GM21619 (cell line): ENCODE results near the gene CCDC183.
"Not testable (repeated sequence)": the region's sequence is repeated elsewhere in the genome, so short reads cannot be mapped to it uniquely, and the experiment has no call there.

Source experiments
- ATAC-seq: cut with Tn5 transposase; IDR thresholded peaks from one replicate; pipeline ENCODE4 v1.9.1; 2021; ENCODE audit not compliant: unreplicated experiment

The CCDC183 gene

GRCh38 chr9:136823136-136824046 lies 27.3 kb downstream of the CCDC183 start:
- no peak for ATAC-seq

DNA sequence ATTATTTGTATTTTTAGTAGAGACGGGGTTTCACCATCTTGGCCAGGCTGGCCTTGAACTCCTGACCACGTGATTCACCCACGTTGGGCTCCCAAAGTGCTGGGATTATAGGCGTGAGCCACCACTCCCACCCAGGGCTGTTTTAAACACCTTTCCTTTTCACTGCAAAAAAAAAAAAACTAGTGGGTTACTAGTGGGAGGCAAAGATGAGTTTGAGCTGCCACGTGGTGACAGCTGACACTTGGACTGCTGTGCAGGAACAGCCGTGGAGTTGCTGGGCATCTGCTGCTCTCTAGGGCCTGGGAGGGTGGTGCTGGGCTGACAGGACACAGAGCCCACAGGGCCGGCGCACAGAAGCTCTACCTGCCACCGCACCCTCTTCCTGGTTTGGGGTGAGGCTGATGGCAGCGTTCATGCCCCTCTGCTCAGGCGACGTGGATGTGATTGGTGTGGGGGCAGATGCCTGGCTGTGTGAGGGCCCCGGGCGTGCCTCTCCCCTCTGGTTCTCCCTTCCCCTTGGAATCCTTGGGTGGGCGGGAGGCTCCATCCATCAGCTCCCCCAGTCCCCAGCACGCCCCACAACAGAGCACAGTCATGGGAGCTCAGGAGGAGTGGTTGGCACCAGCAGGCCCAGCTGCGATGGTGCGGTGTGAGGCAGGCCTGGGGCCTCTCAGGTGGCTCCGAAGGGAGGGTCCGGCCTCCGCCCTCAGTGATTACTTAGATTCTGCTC lies 28.5 kb downstream of the CCDC183 start:
- ATAC-seq = no peak

- no peak for ATAC-seq
These were observed 29.4 kb downstream of the CCDC183 start for GRCh38 chr9:136825295-136826187.

DNA sequence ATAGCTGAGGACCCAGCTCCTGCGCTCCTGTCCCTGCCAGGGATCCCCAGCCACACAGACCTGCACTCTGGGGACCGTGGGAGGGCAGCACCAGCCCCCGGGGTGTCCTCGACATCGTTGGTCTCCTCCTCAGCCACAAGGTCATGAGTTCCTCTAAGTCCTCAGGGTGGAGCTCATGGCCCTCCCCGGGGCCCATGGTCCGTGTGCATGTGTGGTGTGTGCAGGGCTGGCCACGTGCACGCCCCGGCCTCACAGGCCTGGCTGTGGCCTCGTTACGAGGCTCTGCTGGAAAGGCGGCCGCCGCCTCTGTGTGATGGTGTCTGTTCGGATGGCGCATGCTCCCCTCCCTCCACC lies 30.0 kb downstream of the CCDC183 start:
- ATAC-seq = no peak

DNA sequence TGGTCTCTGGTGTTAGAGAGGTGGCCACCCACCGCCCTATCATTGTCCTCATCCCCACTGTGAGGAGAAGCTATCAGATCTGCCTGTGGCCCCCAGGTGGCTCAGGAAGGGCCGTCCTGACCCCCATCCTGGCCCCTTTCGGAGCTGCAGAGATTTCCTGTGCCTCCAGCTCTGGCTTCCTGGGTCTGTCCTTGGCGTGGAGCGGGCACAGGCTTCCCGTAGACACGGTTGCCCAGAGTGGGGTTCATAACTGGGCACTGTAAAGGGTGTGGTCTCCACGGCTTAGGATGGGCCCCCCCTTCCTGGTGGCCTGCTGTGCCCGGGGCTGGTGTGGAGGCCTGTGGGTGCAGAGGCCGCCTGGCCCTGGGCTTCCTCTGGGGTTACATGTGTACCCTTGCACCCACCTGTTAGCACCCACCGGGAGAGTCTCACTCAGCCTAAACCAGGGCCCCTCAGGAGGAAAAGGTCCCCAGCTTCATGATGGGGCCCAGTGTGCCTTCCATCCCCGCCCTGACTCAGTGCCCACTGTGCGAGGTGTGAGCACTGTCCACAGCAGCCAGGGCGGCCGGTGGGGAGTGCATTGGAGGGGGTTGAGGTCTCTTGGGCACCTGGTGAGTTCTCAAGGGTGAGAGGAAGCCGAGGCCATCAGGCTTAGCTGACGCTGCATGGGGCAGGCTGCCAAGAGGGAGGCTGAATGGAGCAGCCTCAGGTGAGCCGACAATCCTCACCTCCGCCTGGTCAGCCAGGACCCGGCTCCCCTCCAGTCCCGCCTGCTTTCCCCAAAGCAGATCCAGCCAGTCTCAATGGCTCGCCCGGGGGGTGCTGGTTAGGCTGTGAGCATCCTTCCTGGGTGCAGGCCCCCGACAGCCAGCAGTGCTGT lies 30.8 kb downstream of the CCDC183 start:
- ATAC-seq = no peak

DNA sequence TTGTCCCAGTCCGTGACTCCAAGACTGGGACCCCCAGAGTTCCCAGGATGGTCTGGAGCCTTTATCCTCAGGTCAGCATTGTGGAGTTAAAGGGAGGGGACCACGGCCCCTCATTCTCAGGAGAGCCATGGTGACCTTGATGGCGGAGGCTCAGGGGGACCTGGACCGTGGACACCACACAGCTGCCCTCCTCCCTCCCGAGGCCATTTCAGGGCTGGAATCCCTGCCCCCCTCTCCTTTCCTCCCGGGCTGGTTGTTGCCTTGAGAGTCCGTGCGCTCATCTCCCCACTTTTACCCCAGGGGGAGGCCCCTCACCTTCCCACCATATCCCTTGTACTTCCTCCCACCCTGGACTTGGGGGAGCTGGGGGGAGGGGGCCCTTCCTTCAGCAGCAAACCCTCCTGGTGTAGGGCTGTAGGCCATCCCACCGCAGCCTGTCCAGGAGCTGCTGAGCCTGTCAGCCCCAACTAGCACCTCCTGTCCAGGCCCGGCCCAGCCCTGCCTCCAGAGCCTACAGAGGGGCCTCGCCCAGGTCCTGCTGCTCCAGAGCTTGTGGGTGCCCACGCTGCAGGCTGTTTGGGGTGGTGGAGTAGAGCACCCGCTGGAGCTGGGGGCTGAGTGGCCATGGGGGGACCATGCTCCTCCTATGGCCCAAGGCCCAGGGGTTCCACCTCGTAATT lies 31.8 kb downstream of the CCDC183 start:
- ATAC-seq = no peak

GRCh38 chr9:136828474-136829140 lies 32.5 kb downstream of the CCDC183 start:
- ATAC-seq = no peak

DNA sequence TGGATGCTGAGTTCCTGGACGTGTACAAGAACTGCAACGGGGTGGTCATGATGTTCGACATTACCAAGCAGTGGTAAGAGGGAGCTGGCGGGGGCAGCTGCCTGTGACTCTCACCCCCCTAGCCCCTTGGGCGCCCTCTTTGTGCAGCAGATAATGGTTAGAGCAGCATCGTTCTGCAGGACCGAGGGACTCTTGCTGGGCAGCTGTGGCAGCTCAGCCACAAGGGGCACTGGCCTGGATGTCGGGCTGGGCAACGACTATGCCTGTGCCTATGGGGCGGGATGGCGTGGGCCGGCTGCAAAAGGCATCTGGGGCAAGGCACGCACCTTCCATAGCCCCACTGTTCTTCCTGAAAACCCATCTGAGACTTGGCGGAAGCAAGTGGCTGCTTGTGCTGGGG lies 33.3 kb downstream of the CCDC183 start:
- ATAC-seq = no peak

DNA sequence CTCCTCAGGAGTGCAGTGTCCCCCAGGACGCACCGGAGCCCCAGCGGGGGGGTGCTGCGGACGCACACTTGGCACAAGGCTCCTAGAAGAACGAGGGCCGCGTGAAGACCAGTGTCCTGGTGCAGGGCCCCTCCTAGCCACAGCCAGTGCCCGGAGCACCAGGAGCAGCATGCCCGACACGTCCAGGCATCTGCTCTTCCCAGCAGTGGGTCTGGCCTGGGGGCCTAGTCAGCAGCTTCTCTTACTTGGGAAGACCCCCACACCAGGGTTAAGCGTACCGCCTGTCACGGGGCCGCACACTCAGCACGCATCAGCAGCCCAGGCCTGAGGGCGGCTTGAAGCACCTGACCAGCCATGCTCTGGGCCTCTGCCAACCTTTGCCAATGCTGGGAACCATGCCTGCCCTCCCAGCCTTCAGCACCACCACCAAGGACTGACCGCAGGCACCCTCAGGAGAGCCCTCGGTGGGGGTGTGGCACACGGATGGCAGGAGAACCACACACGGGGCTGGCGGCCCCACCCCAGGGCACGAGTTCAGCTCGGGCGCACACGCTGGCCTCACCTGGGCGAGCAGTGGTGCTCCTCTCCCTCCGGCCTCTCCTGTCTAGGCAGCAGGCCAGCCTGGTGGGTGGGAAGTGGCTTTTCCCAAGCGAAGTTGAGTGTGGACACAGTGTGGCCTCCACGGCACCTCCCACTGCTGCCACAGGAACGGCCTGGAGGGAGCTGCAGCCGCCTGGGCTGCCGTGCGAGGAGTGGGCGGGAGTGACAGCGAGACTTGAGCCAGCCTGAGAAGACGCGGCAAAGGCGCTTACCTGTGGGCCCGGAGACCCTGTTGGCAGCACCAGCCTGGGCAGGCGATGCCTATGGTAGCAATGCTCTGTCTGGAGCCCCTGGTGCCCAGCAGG lies 34.1 kb downstream of the CCDC183 start:
- no peak for ATAC-seq

- no peak for ATAC-seq
These were observed 35.0 kb downstream of the CCDC183 start for GRCh38 chr9:136831002-136831719.

GRCh38 chr9:136831720-136832104 lies 35.6 kb downstream of the CCDC183 start:
- ATAC-seq = no peak

- ATAC-seq = no peak
These were observed 36.4 kb downstream of the CCDC183 start for GRCh38 chr9:136832581-136832980.

DNA sequence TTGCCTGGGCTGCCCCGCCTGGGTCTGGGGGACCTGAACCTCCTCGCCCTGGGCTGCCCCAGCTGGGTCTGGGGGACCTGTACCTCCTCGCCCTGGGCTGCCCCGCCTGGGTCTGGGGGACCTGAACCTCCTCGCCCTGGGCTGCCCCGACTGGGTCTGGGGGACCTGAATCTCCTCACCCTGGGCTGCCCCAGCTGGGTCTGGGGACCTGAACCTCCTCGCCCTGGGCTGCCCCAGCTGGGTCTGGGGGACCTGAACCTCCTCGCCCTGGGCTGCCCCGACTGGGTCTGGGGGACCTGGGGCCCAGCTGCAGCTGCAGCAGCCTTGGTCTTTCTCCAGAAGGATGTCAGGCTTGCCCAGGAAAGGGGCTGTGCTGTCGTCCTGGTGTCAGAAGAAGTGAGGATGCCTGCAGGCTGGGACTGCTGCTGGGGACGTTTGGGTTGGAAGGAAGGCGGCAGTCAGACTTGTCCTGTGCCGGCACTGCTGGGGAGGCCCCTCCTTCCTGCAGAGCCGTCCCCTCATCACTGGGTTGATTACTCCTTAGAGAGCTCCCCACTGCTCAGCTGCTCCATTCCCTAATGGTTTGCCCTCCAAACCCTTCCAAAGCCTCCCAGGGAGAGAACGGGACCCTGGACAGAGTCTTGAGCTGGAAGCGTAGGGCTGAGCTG lies 37.4 kb downstream of the CCDC183 start:
- ATAC-seq = not testable (repeated sequence)

DNA sequence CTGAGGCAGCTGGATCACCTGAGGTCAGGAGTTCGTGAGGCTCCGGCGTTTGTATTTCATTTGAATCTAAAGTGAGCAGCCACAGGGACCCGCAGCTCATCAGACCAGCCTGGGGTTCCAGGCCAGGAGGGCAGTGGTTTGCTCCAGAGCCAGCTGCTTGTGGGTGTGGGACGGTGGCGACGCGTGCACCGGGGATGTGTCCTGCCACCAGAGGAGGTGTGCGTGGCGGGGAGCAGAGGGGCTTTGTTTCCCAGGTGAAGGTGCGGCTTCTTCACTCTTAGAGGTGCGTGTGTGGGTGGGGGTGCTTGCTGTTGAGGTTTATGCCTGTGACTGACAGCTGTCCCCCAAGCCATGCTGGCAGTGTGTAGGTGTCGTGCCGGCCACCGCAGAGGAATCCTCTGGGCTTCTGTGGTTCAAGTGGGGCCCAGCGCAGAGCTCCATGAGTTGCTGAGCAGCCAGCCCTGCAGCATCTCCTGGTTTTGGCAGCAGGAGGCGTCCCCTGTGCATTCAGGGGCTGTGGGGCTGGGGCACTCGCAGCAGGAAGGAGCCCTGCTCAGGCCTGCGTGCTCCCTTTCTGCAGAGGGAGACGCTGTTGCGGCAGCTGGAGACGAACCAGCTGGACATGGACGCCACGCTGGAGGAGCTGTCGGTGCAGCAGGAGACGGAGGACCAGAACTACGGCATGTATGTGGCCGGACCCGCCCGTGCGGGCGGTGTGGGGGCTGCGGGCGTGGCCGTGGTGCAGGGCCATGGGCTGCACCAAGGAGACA lies 39.2 kb downstream of the CCDC183 start:
- no peak for ATAC-seq

DNA sequence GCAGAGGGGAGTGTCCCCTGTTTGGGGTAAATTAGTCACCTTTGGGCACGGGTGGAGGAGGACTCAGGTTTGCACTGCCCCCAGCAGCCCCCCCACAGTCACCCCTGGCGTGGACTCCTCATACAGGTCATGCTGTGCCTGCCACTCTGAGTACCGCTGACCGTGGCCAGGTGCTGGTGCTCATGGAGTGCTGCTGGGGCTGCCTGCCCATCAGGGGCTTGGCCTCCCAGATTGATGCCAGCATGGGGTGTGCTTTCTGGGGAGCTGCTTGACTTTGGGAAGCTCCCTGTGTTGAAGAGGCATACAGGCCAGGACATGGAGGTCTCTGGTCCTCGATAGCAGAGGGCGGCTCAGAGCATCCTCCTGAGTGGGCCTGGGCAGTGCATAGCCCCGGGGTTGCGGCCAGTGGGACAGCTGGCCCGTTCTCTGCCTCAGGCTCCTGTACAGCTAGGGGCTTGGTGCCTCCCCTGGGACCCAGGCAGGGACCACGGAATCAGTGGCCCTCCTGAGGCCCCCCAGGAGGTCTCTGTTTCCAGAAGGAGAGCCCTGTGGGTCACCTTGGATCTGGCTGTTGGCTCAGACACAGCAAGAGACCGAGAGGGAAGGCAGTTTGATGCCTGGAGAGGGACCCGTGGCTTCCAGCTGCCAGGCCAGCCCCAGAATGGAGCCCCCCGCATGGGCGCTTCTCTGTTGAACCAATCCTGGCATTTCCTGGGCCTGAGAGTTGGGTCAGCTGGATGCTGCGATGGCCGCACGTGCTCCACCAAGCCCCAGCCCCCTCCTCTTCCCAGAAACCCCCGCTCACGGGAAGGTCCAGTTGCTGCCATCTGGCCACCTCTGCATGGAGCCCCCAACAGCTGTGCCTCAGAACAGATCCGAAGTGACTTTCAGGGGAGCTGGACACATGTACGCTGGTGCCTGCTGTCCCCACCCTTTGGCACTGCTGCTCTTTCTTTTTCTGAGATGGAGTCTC lies 40.1 kb downstream of the CCDC183 start:
- no peak for ATAC-seq
